ENCODE data around the gene DUS1L. TPM values are rescaled to one million over a fixed set of nuclear protein-coding genes. Genes with fewer than 3 reads are reported as not detected.

DUS1L gene
- polyA plus RNA-seq, 1 donor from 2014 or later = 55.7 TPM

- no peaks in the 10 kb centered on the region for H3K4me1 Mint-ChIP-seq
- no peaks in the 10 kb centered on the region for H3K9me3 Mint-ChIP-seq
- no peak overlapping the region for H3K27ac Mint-ChIP-seq
- no peak overlapping the region for H3K4me3 Mint-ChIP-seq
- no peaks in the 10 kb centered on the region for H3K27me3 Mint-ChIP-seq
- H3K36me3 Mint-ChIP-seq = no peaks in the 10 kb centered on the region
These were observed 21.6 kb upstream of the DUS1L start for GRCh38 chr17:82086941-82087906.

- Mint-ChIP-seq H3K36me3 (no peaks in the 10 kb centered on the region), H3K4me3 (no peak overlapping the region), H3K4me1 (no peaks in the 10 kb centered on the region), H3K27ac (no peak overlapping the region), H3K27me3 (no peaks in the 10 kb centered on the region), H3K9me3 (no peaks in the 10 kb centered on the region)
These were observed 20.5 kb upstream of the DUS1L start for GRCh38 chr17:82085931-82086764.

GRCh38 chr17:82085031-82085861 lies 19.6 kb upstream of the DUS1L start:
- Mint-ChIP-seq H3K27ac (no peak overlapping the region), H3K36me3 (no peaks in the 10 kb centered on the region), H3K4me1 (no peaks in the 10 kb centered on the region)

GRCh38 chr17:82084373-82085030 lies 18.9 kb upstream of the DUS1L start:
- H3K4me1 Mint-ChIP-seq = no peaks in the 10 kb centered on the region
- H3K9me3 Mint-ChIP-seq = no peaks in the 10 kb centered on the region
- H3K4me3 Mint-ChIP-seq = no peak overlapping the region
- no peaks in the 10 kb centered on the region for H3K36me3 Mint-ChIP-seq
- H3K27me3 Mint-ChIP-seq = no peaks in the 10 kb centered on the region
- H3K27ac Mint-ChIP-seq = no peak overlapping the region

More at GRCh38 chr17:82085031-82085861, 19.6 kb upstream of the DUS1L start:
- no peaks in the 10 kb centered on the region for H3K27me3 Mint-ChIP-seq
- H3K9me3 Mint-ChIP-seq = no peaks in the 10 kb centered on the region
- H3K4me3 Mint-ChIP-seq = no peak overlapping the region

GRCh38 chr17:82083533-82084359 lies 18.1 kb upstream of the DUS1L start:
- H3K36me3 Mint-ChIP-seq = no peaks in the 10 kb centered on the region

GRCh38 chr17:82083009-82083408 lies 17.4 kb upstream of the DUS1L start:
- Mint-ChIP-seq H3K36me3 (no peaks in the 10 kb centered on the region), H3K4me3 (no peak overlapping the region), H3K27ac (no peak overlapping the region), H3K27me3 (no peaks in the 10 kb centered on the region), H3K4me1 (no peaks in the 10 kb centered on the region), H3K9me3 (no peaks in the 10 kb centered on the region)

More at GRCh38 chr17:82083533-82084359, 18.1 kb upstream of the DUS1L start:
- H3K4me3 Mint-ChIP-seq = no peak overlapping the region
- H3K27ac Mint-ChIP-seq = no peak overlapping the region
- H3K4me1 Mint-ChIP-seq = no peaks in the 10 kb centered on the region
- no peaks in the 10 kb centered on the region for H3K27me3 Mint-ChIP-seq
- H3K9me3 Mint-ChIP-seq = no peaks in the 10 kb centered on the region

- H3K27me3 Mint-ChIP-seq = no peaks in the 10 kb centered on the region
- H3K27ac Mint-ChIP-seq = no peak overlapping the region
- no peaks in the 10 kb centered on the region for H3K4me1 Mint-ChIP-seq
- H3K36me3 Mint-ChIP-seq = no peaks in the 10 kb centered on the region
- H3K9me3 Mint-ChIP-seq = no peaks in the 10 kb centered on the region
- no peak overlapping the region for H3K4me3 Mint-ChIP-seq
These were observed 16.9 kb upstream of the DUS1L start for GRCh38 chr17:82082456-82082855.

GRCh38 chr17:82081966-82082365 lies 16.4 kb upstream of the DUS1L start:
- H3K4me1 Mint-ChIP-seq = no peaks in the 10 kb centered on the region
- H3K36me3 Mint-ChIP-seq = no peaks in the 10 kb centered on the region
- H3K27me3 Mint-ChIP-seq = no peaks in the 10 kb centered on the region
- H3K9me3 Mint-ChIP-seq = no peaks in the 10 kb centered on the region
- H3K27ac Mint-ChIP-seq = no peak overlapping the region
- H3K4me3 Mint-ChIP-seq = no peak overlapping the region

GRCh38 chr17:82081546-82081945 lies 15.9 kb upstream of the DUS1L start:
- Mint-ChIP-seq H3K27ac (no peak overlapping the region), H3K9me3 (no peaks in the 10 kb centered on the region), H3K36me3 (no peaks in the 10 kb centered on the region)

GRCh38 chr17:82080789-82081464 lies 15.3 kb upstream of the DUS1L start:
- no peak overlapping the region for H3K4me3 Mint-ChIP-seq
- peaks cover 1% of the 10 kb centered on the region for H3K27me3 Mint-ChIP-seq
- H3K27ac Mint-ChIP-seq = no peak overlapping the region
- H3K9me3 Mint-ChIP-seq = no peaks in the 10 kb centered on the region
- H3K36me3 Mint-ChIP-seq = no peaks in the 10 kb centered on the region
- peaks cover 0 to 4% (median 0%) of the 10 kb centered on the region in 3 donors for H3K4me1 Mint-ChIP-seq

More at GRCh38 chr17:82081546-82081945, 15.9 kb upstream of the DUS1L start:
- Mint-ChIP-seq H3K4me3 (no peak overlapping the region), H3K4me1 (peaks cover 0 to 3% (median 0%) of the 10 kb centered on the region in 3 donors), H3K27me3 (no peaks in the 10 kb centered on the region)

GRCh38 chr17:82080048-82080788 lies 14.6 kb upstream of the DUS1L start:
- peak overlapping the region in 1 of 4 donors; percentile 28 for H3K4me3 Mint-ChIP-seq
- H3K27ac Mint-ChIP-seq = no peak overlapping the region
- H3K4me1 Mint-ChIP-seq = peaks cover 0 to 4% (median 0%) of the 10 kb centered on the region in 3 donors
- no peaks in the 10 kb centered on the region for H3K36me3 Mint-ChIP-seq
- H3K27me3 Mint-ChIP-seq = peaks cover 6% of the 10 kb centered on the region
- peaks cover 0 to 3% (median 0%) of the 10 kb centered on the region in 3 donors for H3K9me3 Mint-ChIP-seq

GRCh38 chr17:82079001-82079677 lies 13.5 kb upstream of the DUS1L start:
- peaks cover 7% of the 10 kb centered on the region for H3K27me3 Mint-ChIP-seq
- peaks cover 0 to 3% (median 0%) of the 10 kb centered on the region in 3 donors for H3K9me3 Mint-ChIP-seq
- H3K4me3 Mint-ChIP-seq = no peak overlapping the region
- peaks cover 0 to 4% (median 0%) of the 10 kb centered on the region in 3 donors for H3K4me1 Mint-ChIP-seq
- H3K36me3 Mint-ChIP-seq = no peaks in the 10 kb centered on the region
- no peak overlapping the region for H3K27ac Mint-ChIP-seq

All from IgD-negative memory B cell (primary cell).